NCI-H1694 treated with DMSO at 0.1 percent for 48 hours (cell line): ENCODE measurements around the gene NKTR.
"Not testable (repeated sequence)": the region's sequence is repeated elsewhere in the genome, so short reads cannot be mapped to it uniquely, and the experiment has no call there.

Experiments
- DNase-seq: peaks from one replicate; lab custom pipeline; 2025; lab: John Stamatoyannopoulos, UW

NKTR gene

GRCh38 chr3:42597098-42597497 lies 3.4 kb upstream of the NKTR start:
- not testable (repeated sequence) for DNase-seq

- peak; percentile 9 for DNase-seq
Observed at GRCh38 chr3:42600958-42601675, 631 bp downstream of the NKTR start.

GRCh38 chr3:42601896-42602581 lies 1.6 kb downstream of the NKTR start:
- DNase-seq = no peak

- no peak for DNase-seq
Observed at GRCh38 chr3:42602961-42603360, 2.5 kb downstream of the NKTR start.

- DNase-seq = no peak
Observed at GRCh38 chr3:42605546-42606173, 5.2 kb downstream of the NKTR start.

- DNase-seq = no peak
Observed at GRCh38 chr3:42608581-42608980, 8.1 kb downstream of the NKTR start.

- DNase-seq = no peak
Observed at GRCh38 chr3:42610976-42611375, 10.5 kb downstream of the NKTR start.

GRCh38 chr3:42612217-42612616 lies 11.7 kb downstream of the NKTR start:
- no peak for DNase-seq

GRCh38 chr3:42612928-42613327 lies 12.4 kb downstream of the NKTR start:
- no peak for DNase-seq

GRCh38 chr3:42613462-42613861 lies 13.0 kb downstream of the NKTR start:
- no peak for DNase-seq

GRCh38 chr3:42631620-42632019 lies 31.1 kb downstream of the NKTR start:
- no peak for DNase-seq

GRCh38 chr3:42632146-42632545 lies 31.7 kb downstream of the NKTR start:
- no peak for DNase-seq

GRCh38 chr3:42633544-42633943 lies 33.1 kb downstream of the NKTR start:
- no peak for DNase-seq

- DNase-seq = no peak
Observed at GRCh38 chr3:42635111-42635510, 34.6 kb downstream of the NKTR start.

GRCh38 chr3:42637001-42637400 lies 36.5 kb downstream of the NKTR start:
- no peak for DNase-seq

- no peak for DNase-seq
Observed at GRCh38 chr3:42638339-42638842, 37.9 kb downstream of the NKTR start.

GRCh38 chr3:42639192-42639591 lies 38.7 kb downstream of the NKTR start:
- DNase-seq = no peak

- no peak for DNase-seq
Observed at GRCh38 chr3:42640129-42640528, 39.6 kb downstream of the NKTR start.

- DNase-seq = no peak
Observed at GRCh38 chr3:42640771-42641370, 40.4 kb downstream of the NKTR start.

- no peak for DNase-seq
Observed at GRCh38 chr3:42647821-42648459, 47.5 kb downstream of the NKTR start.

- DNase-seq = no peak
Observed at GRCh38 chr3:42649006-42649405, 48.5 kb downstream of the NKTR start.

GRCh38 chr3:42649783-42650182 lies 49.3 kb downstream of the NKTR start:
- DNase-seq = no peak
